Measurements from ENCODE around the gene FHIP1B.
"Not testable (repeated sequence)": the region's sequence is repeated elsewhere in the genome, so short reads cannot be mapped to it uniquely, and the experiment has no call there.

FHIP1B gene

DNA sequence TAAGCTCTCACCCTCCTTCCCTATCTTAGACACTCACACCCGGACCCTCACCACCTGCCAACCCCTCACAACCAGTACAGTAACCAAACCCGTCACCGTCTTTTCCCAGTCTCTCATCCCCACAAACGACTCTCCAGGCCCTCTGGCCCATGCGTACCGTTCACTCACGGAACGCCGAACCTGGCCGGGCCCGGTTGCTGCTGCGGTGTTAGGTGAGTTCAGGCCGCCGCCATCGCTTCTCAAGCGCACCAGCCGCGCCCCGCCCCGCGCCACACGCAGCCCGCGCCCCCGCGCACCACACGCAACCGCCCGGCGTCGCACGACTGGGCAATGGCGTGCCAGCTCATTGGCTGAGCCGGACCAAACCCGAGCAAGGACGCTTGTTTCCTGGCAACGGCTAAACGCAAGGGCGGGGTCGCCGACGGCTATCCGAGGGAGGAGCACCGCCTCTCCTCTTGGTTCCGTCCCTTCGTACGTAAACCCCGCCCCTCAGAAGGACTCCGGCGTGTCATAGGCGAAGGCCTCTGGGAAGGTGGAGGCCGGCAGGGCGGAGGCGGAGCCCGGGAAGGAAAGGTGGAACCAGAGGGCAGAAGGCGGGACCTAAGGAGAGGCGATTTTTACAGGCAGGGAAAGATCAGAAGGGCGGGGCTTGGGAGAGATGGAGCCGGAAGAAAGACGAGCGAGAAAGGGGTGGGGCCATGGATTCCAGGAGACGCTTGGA lies at the start of gene FHIP1B:
Gene FHIP1B (minus strand): TSS at position 250 of the 721 bp plus-strand sequence. CDS start 10,120 bp downstream, outside the sequence.
- peak; percentile 97 for DNase-seq (ENCODE audit: low read depth)

DNA sequence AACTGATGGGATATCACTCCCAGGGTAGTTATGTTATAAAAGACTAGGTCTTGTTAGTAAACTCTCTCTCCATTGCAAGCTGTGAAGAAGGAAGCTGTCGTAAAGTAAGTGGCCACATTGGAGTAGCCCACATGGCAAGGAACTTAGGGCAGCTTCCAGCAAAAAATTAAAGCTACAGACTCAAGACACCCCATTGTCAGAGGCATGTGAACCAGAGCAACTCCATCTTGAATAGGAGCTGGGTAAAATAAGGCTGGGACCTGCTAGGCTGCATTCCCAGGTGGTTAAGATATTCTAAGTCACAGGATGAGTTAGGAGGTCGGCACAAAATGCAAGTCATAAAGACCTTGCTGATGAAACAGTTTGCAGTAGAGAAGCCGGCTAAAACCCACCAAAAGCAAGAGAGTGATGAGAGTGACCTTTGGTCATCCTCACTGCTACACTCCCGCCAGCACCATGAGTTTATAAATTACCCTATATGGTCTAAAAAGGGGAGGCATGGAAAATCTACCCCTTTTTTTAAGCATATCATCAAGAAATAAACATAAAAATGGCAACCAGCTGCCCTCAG lies 49.1 kb upstream of the FHIP1B start:
- no peak for DNase-seq (ENCODE audit: low read depth)

DNA sequence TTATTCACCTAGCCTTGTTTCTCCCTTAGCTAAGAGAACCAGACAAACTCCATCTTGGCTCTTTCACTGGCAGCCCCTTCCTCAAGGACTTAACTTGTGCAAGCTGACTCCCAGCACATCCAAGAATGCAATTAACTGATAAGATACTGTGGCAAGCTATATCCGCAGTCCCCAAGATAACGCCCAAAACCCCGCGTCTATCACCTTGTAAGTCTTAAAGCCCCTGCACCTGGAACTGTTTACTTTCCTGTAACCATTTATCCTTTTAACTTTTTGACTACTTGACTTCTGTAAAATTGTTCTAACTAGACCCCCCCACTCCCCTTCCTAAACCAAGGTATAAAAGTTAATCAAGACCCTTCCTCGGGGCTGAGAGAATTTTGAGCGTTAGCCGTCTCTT lies 46.4 kb upstream of the FHIP1B start:
- not testable (repeated sequence) for DNase-seq (ENCODE audit: low read depth)

DNA sequence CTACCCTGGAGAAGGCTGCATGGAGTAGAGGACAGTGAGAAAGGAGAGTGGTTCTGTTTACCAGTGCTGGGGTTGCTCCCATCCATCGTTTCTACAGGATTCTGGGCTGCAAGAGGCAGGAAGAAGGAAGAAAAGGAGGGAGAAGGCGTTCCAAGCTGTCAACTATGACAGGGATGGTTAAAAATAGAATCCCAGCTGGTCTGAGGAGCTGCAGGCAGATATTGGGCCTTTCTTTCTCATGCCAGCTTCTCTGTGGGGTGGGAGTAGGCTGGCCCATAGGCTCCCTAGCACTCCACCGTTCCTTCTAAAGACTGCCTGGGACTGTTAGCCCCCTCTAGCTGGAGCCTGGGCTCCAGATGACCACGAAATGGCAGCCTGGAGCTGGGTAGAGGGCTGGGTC lies 38.8 kb upstream of the FHIP1B start:
- DNase-seq (ENCODE audit: low read depth): no peak

DNA sequence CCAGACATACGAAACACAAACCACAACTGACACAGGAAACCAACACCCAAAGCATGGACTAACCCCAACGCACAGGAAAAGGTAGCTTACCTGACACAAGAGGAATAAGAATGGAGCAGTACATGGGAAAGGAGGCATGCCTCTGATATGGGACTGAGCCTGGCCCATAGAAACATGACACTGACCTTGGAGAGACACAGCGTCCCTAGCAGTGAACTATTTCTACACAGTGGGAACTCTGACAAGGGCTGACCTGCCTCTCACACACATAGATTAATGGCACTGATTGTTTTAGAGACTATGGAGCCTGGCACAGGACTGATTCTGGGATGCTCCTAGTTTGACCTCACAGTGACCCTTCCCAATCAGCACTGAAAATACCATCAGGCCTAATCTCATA lies 37.2 kb upstream of the FHIP1B start:
- DNase-seq (ENCODE audit: low read depth): no peak

DNA sequence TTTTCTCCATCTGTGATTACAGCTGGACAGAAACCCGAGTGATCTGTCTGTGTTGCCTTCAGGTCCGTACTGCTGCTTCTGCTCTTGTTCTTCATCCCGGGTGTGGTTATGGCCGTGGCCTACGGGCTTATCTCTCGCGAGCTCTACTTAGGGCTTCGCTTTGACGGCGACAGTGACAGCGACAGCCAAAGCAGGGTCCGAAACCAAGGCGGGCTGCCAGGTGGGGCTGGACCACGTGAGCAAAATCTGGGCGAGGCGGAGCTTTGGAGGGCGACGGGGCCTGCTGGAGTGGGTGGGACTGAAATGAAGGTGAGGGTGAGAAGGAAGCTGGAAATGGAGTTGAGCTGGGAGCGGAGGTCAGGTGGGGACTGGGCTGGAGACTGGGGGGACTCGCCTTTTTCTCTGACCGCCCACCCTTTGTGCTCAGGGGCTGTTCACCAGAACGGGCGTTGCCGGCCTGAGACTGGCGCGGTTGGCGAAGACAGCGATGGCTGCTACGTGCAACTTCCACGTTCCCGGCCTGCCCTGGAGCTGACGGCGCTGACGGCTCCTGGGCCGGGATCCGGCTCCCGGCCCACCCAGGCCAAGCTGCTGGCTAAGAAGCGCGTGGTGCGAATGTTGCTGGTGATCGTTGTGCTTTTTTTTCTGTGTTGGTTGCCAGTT lies 36.3 kb upstream of the FHIP1B start:
- DNase-seq (ENCODE audit: low read depth): no peak

DNA sequence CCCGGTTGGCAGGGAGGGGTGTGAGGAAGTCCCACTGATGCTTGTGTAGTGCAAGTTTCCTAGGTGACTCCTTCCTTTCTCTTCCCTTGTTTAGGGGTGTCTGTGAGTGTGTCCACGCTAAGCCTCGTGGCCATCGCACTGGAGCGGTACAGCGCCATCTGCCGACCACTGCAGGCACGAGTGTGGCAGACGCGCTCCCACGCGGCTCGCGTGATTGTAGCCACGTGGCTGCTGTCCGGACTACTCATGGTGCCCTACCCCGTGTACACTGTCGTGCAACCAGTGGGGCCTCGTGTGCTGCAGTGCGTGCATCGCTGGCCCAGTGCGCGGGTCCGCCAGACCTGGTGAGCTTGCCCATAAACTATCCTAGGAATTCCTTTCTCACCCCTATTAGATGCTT lies 35.6 kb upstream of the FHIP1B start:
- no peak for DNase-seq (ENCODE audit: low read depth)

DNA sequence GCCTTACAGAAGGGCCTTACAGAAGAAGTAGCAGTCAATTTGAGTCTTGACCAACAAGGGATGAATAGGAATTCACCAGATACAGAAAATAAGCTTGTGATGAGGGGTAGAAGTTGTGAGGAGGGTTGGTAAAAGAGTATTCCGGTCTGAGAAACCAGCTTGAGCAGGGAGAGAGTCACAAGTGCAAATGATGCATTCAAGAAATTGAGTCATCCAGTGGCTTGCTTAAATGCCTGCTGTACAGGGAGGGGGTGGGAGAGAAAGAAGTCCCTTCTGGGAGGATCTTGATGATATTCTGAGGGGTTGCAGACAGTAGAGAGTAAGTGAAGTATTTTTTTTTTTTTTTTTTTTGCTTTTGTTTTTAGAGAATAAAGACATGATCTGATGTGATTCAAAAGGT lies 34.4 kb upstream of the FHIP1B start:
- DNase-seq (ENCODE audit: low read depth): no peak

DNA sequence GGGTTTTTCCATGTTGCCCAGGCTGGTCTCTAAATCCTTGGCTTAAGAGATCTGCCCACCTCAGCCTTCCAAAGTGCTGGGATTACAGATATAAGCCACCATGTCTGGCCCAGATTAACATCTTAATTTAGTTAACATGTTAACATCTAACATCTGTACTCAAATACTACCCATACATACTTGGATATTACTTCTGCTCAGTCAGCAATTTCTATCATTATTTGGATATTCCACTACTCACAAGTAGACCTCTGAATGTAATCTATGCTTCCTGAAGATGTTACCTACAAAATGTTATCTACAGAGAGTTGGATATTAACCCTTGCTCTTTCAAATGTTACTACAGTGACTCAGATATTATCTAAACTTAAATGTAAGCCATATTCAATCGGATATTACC lies 29.2 kb upstream of the FHIP1B start:
- DNase-seq (ENCODE audit: low read depth): no peak

DNA sequence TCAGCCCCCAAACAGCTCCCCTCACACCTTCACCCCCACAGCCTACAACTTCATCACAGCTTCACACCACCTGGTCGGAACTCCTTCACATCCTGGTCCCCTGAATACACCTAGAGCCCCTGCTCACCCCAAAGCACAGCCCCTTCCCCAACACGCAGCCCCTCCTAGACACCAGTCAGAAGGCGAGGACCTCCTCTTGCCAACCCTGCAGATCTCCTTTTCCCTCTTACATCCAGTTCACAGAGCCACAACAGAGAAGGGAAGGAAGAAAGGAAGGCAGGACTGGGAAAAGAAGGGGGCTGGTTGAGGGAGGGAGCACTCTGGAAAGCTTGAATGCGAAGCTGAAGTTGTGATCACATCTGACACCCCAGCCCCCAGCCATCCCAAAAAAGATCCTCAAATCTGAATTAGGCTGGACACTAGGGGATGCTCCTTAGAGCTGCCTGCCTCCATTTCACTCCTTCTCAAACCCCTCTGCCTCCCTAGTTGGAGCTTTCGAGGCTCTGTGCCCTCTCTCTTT lies 25.8 kb upstream of the FHIP1B start:
- DNase-seq (ENCODE audit: low read depth): no peak

DNA sequence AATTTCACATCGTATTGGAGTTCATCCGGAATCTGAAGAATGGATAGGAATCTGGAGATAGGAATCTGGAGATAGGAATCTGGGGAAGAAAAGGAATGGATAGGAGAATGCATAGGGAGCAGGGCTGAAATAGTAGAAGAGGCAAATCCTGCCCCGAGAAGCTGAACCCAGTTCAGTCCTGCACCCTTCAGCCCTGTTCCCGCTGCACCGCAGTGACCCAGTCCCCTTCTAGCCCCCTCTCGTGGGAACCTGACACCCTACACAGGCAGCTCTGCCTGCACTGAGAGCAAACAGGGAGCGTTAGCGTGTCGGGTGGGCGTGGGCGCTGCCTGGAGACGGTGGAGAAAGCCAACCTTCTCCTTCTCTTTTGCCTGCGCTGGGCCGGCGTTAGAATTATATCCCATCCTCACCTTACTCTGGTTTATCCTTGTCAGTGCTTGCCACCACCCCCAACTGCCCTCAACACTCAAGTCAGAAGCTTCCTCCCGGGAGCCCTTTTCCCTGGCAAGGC lies 24.2 kb upstream of the FHIP1B start:
- DNase-seq (ENCODE audit: low read depth): no peak

DNA sequence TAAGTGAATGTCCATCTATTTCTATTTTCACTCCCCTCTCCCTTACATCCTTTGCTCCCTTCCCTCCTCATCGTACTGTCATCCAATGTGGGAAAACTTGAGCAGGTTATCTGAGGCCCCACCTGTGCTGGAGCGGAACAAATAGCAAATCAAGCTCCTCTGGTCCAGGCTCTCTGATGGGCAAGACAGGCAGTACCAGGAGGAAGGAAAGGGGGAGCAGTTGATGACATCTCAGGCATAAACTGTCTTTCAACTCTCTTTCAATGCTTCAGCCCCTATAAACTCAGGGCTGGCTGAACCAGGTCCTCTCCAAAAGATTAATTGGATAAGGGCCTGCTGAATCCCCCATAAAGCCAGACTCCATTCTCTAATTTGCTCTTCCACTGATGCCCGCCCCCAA lies 23.7 kb upstream of the FHIP1B start:
- no peak for DNase-seq (ENCODE audit: low read depth)

DNA sequence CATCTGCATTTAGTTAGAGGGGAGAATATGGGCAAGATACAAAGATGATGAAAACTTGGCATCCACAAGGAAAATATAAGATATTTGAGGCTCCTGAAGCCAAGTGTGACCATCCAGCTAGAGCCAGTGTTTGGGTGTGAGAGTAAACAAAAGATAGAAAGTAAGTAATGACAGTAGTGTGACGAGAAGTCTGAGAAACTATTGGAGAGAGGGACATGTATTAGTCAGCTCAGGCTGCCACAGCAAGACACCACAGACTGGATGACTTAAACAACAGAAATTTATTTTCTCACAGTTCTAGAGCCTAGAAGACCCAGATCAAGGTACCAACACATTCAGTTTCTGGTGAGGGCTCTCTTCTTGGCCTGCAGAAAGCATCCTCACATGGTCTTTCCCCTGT lies 18.8 kb upstream of the FHIP1B start:
- no peak for DNase-seq (ENCODE audit: low read depth)

DNA sequence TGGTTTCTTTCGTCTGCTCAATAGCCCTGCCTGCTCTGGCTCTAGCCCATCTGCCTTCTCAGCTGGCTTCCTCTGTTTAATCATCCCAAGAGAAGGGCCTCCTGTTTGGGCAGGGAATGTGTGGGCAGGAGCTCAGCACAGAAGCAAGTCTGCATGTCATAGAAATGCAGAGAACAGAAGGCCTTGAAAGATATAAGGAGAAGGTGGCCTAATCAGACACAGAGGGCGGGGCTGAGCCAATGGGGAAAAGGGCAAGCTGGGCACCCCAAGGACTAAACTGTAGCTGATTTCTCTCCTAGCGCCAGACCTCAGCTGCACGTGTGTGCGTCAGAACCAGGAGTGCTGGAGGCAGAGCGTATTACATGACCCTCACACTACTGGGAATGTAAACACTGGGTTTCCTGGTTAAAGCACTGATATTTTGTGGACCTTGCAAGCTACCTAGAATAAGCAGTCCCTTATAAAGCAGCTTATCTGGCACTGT lies 17.6 kb upstream of the FHIP1B start:
- no peak for DNase-seq (ENCODE audit: low read depth)

DNA sequence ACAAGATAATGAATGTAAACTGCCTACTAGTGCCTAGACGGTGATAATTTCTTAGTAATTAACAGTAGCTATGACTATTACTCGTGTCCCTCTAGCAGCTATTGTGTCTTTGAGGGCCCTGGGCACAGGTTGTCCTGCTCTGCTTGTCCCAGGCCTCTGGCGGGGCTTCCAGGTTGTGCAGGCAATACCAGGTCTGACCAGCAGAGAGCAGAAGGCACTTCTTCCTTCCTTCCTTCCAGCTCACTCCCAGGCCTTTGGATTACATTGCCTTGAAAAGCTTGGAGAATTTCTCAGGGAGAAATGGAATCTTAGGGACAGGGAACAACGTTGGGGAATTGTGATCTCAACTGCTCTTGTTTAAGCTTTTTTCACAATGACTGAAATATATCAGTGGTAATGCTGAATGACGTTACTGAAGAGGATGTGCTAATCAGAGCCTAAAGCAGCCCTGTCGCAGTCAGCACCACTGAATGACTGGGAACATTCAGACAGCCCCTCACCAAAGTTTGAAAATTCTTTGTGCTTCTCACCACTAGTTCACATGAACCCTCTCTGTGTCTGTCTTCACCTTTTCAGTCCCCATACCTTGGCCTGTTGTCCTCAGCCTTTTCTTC lies 16.8 kb upstream of the FHIP1B start:
- no peak for DNase-seq (ENCODE audit: low read depth)

DNA sequence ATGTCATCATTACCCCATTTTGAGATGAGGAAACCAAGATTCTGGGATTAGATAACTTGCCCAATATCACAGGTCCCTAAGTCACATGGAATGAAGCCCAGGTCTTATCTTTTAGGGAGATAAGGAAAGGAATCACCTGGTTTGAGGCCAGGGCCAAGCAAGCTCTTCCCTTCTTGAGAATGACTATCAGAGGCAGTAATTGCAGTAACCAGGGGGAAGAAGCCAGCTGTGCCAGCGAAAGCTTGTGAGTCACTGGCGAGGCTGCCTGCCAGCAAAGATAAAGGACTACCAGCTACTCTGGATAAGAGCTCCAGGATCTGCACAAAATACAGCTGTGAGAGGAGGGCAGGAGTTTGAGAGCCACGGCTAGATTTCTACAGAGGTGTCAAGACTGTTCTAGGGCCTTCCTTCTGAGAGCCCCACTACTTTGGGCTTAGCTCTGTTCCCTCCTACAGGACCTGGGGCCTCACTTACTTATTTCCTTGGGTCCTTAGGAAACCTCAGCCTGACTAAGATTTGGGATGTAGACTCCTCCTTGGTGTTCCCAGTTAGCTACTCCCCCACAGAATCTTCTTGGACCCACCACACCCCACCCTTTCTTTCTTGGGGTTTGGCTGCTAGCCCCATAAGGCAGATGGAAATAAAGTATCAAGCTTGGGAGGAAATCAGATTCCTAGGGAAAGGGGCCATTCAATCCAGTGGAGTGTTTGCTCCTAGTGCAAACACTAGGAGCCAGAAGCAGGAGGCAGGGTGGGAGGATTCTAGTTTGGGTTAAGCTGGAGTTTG lies 15.5 kb upstream of the FHIP1B start:
- no peak for DNase-seq (ENCODE audit: low read depth)

DNA sequence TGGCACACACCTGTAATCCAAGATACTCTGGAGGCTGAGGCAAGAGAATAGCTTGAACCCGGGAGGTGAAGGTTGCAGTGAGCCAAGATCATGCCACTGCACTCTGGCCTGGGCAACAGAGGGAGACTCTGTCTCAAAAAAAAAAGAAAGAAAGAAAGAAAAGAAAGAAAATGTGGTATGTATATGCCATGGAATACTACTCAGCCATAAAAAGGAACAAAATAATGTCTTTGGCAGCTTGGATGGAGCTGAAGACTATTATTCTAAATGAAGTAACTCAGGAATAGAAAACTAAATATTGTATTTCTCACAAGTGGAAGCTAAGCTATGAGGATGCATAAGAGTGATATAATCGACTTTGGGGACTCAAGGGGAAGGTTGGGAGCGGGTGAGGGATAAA lies 14.5 kb upstream of the FHIP1B start:
- not testable (repeated sequence) for DNase-seq (ENCODE audit: low read depth)

DNA sequence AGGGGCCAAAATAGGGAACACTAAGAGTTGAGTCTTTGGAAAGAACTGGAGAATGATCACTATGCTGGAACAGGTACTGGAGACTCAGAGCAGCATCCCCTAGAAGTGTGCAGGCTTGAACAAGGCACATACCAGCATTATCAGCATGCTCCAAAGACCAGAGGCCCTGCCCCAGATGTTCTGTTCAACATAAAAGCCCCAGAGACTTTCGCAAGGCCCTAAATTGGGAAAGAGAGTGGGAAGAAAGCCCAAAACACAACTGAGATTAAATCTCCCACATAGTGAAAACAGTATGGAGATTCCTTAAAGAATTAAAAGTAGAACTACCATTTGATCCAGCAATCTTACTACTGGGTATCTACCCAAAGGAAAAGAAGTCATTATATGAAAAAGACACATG lies 13.8 kb upstream of the FHIP1B start:
- DNase-seq (ENCODE audit: low read depth): no peak

DNA sequence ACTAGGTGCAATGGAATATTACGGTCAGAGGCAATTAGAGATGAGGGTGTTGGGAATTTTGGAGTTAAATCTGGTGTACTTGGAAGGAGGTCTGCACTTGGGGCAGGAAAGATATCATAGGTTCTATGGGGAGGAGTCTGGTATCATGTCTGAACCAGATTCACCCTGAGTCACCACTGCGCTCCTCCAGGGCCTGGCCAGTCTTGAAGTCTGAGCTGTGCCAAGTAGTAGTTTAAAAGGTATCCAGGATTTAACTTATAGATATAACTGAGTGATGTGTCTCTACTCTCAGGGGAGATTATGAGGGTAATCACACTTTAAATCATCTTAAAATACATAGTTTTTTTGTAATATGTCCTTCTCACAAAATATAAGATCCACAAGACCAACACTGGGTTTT lies 11.1 kb upstream of the FHIP1B start:
- DNase-seq (ENCODE audit: low read depth): no peak

DNA sequence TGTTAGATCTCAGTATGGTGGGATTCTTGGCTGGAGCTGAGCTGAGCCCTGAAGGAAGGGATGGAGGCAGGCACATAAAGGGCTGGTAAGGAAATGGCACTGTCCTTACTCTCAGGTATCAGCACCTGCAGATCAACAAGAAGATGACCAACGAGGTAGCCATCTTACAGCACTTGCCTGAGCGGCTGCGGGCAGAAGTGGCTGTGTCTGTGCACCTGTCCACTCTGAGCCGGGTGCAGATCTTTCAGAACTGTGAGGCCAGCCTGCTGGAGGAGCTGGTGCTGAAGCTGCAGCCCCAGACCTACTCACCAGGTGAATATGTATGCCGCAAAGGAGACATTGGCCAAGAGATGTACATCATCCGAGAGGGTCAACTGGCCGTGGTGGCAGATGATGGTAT lies 6.9 kb upstream of the FHIP1B start:
- no peak for DNase-seq (ENCODE audit: low read depth)

DNA sequence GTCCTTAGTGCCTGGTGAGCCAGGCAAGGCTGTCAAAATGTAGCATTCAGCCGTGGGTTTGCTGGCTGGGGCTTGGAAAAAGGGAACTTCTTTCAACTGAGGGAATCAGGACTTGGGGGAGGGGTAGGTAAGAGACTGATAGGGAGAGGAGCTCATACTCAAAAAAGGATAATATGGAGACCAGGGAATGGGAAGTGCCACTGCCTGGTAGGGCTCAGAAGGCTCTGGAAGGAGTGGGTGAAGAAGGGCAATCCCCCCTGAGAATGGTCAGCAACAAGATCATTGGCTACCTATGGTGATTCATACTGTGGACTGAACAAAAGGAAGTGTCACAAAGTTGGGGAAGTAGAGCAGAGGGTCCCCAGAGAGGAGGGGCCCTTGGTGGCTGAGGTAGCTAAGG lies 6.3 kb upstream of the FHIP1B start:
- no peak for DNase-seq (ENCODE audit: low read depth)

DNA sequence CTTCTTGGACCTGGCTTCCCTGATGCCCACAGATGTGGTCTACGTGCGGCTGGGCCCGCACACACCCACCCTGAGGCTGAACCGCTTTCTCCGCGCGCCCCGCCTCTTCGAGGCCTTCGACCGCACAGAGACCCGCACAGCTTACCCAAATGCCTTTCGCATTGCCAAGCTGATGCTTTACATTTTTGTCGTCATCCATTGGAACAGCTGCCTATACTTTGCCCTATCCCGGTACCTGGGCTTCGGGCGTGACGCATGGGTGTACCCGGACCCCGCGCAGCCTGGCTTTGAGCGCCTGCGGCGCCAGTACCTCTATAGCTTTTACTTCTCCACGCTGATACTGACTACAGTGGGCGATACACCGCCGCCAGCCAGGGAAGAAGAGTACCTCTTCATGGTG lies 5.7 kb upstream of the FHIP1B start:
- DNase-seq (ENCODE audit: low read depth): no peak

Data from stimulated activated CD8-positive, alpha-beta memory T cell treated with anti-CD3 and anti-CD28 coated beads, Interleukin-7, amount 100 ng/mL, for 24 hours (primary cell).